GM18508 (cell line): ENCODE data around the gene CDH12.
"Not testable (repeated sequence)": the region's sequence is repeated elsewhere in the genome, so short reads cannot be mapped to it uniquely, and the experiment has no call there.

Source experiments
- ATAC-seq: cut with Tn5 transposase; IDR thresholded peaks from one replicate; pipeline ENCODE4 v1.9.1; 2021; ENCODE audit warnings: moderate number of reproducible peaks; ENCODE audit not compliant: insufficient read depth, unreplicated experiment

The CDH12 gene

DNA sequence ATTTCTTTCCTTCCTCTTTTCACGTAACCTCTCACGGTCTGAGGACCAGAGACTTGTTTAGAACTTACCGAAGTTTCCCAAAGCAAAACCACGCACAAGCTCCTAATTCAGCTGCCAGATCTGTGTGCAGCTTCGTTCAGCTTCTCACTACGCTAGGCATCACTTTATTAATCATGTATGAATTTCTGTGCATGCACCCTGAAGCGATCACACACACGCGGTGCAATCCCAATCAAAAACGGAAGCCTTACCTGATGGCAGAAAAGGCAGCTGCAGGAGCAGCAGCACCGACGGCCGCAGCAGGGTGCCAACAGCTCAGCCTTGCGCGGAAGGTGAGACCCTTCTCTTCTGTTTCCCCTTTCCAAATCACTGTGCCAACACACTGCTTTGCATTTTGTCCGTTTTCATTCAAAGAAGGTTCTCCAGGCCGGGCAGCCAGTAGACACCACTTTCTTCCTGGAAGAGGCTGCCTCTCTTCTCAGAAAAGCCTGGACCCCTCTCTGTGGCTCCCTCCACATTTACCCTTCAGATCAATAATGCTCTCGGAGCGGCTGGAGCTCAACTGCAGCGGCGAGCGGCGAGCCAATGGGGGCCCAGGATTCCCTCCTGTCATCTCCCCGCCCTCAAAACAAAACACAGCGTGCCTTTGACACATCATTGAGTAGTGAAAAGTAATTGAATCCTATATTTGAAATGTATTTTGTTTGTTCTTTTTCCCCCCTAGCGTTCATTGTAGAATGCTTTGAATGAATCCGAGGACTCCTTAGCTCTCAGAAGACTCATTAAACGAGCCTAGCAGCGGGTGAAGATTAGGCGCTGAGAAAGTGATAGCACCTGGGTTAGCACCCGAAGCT lies at the start of gene CDH12:
Gene CDH12, minus strand, starts transcription at position 538 of the 854 bp plus-strand sequence.
- no peak for ATAC-seq

DNA sequence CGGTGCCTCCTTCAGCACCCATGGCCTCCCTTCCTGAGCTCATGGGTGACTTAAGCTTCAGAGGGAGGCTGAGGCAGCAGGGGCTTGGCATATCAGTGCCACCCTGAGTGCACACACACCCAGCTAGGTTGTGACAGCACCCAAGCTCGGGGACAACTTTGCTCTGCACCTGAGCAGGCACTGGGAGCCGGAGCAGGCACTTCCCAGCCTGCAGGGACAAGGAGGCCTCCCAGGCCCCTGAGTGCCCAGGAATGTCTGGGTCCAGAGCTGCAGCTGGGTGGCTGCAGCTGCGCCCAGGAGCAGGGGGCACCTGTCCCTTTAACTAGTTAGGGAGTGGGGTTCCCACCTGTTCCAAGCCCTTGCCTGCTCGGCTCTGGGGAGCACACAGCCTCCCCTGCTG lies 48.7 kb upstream of the CDH12 start:
- no peak for ATAC-seq

DNA sequence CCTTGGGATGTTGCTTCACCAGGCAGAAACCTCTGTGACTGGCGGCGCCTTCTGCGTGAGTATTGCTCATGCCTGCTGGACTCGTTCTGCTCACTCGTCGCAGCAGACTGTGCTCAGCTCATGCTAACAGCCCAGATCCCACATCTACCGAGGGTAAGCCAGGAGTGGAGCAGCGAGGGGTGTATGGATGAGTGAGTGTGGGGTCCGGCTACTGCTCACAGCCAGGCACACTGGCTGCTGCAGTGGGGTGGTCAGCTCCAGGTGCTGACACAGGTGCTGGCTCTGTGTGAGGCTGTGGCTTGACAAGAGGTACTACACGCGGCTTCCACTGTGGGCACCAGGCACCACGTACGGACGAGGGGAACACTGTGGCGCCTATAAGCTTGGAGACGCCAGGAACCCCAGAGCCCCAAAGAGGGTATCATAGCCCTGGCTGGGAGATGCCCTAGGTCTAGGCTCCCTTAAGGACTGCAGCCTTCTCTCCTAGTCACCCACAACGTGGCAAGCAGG lies 47.7 kb upstream of the CDH12 start:
- ATAC-seq: no peak

DNA sequence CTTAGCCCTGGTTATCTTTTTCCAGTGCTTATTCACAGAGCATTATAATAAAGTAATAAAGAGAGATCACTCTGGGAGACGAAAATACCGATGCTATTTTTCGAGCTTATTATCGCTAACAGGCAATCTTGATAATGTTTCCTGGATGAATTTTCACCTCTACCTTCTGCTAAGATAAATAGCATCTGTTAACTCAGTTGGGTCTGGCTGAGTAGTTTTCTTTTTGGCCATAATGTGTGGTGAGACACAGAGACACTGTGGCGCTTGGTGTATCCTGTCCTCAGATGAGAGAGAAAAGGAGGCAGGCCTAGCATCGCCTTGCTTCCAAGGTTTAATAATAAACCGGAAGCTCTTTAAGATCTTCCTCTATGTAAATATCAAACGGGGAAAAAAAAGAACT lies 46.2 kb upstream of the CDH12 start:
- ATAC-seq: no peak

DNA sequence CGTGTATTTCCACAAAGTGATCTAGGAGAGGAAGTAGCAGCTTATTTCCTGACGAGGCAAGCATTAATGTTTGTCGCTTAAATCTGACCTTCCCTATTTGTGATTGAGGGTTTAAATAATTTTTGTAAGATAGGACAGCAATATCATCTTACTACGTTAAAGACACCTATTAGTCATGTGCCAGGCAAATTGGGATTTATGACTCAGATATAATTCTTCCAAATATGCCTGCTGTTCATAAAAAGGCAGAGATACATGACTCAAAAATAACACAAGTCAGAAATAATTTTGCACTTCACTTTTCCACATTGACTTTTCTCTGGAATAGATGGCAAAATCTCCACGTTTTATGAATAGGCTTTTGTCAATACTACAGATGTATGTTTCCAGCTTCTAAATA lies 43.0 kb upstream of the CDH12 start:
- ATAC-seq: no peak

DNA sequence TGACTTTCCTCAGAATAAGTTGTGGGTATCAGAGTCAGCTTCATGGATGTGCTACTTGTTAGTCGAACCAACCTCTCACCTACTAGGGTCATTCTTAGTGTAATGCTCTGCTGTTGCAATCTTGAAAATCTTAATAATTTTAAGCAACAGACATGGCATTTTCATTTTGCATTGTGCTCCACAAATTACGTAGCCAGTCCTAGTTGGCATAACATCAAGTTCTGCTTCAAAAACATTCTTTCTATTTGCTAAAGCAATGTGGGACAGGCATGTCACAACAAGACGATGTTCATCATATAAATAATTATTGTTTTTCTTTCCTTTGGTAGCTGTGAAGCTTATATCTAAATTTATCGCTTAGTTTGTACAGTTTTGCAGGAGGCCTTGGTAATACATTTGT lies 39.3 kb upstream of the CDH12 start:
- ATAC-seq: no peak

DNA sequence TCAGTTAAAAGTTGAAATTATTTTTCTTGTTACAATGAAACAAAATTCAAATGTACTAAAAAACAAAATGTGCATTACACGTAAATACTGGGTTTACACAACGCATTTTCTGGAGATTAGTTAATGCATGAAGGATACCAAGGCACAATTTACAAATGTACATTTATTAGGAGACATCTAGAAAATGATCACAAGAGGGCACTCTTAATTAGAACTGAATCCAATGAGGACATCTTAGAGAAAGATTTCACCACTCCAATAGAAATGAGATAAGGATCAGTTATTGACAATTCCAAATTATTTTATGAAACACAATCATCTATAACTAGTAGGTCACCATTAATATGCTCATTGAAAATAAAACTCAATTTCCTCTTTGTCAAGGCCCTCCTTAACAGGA lies 36.6 kb upstream of the CDH12 start:
- ATAC-seq: no peak

DNA sequence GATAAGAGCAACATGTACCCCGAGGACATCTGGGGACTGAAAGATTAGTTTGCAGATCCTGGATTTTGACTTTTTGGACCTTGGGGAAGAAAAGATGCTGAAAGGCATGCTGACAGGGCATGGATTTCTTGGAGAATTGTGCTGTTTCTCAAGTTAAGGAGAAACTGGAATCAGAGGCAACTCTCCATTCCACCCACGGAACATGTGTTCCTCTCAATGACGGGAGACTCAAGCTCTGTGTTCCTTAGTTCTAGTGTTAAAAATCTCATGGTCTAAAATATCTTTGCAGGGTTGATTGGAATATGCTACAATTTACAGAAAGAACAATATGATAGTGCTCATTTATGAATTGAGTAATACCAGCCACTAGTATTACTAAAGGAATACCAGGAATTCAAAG lies 34.4 kb upstream of the CDH12 start:
- ATAC-seq: no peak

DNA sequence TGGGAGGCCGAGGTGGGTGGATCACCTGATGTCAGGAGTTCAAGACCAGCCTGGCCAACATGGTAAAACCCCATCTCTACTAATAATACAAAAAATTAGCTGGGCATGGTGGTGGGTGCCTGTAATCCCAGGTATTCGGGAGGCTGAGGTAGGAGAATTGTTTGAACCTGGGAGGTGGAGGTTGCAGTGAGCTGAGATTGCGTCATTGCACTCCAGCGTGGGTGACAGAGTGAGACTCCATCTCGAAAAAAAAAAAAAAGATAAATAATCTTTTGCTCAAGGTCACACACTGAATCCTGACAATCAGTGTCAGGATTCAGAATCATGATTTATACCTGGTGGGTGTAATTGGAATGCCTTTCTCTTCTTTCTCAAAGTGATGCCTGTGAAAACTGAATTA lies 5.8 kb upstream of the CDH12 start:
- not testable (repeated sequence) for ATAC-seq

DNA sequence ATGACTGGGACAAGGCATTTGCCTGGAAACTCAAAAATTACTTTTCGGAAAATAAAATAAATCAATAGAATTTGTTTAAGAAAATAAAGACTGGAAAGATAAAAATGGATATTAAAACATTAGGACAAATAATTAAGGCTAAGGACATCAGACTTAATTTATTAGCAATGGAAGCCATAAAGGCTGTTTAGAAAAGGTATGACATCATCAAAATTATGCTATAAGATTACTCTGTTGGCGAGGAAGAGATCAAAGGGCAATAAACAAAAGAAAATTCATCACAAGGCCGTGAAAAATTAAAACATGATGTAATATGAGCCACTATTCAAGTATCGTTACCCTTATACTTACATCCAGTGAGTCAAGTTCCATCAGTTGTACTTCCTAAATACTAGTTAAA lies 2.7 kb upstream of the CDH12 start:
- no peak for ATAC-seq

DNA sequence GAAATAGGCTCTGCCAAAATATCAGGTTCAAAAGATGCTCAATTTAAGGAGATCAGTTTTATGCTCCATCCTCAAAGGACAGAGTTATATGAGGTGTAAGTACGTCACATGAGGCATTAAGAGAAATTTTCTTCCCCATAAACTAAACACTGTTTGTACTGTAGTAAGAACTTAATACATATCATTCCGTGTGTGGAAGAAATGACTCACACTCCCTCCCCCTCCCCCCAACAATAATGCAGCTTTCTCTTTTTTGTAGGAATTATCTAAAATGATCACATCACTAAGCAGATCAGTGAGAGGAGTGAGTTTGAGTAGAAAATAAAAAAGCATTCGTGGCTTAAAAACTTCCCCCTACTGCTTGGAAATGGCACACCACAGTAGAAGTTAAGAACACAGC lies 2.2 kb downstream of the CDH12 start:
- no peak for ATAC-seq

DNA sequence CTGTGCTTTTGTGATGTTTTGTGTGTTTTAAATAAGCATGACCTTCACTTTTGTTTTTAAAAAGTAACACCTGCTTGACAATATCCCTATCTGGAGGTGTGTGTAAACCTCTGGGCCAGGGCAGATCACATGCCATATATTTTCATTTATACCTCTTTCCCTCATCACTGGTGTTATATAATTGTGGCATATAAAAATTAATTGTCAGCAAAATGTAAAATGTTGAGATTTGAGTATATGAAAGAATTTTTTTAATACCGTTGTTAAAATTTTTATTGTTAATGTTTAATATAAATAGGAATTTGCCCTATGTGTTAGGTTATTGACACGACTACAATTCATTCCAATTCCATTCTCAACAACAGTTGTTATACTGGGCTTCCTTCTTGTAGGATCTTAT lies 6.5 kb downstream of the CDH12 start:
- no peak for ATAC-seq

DNA sequence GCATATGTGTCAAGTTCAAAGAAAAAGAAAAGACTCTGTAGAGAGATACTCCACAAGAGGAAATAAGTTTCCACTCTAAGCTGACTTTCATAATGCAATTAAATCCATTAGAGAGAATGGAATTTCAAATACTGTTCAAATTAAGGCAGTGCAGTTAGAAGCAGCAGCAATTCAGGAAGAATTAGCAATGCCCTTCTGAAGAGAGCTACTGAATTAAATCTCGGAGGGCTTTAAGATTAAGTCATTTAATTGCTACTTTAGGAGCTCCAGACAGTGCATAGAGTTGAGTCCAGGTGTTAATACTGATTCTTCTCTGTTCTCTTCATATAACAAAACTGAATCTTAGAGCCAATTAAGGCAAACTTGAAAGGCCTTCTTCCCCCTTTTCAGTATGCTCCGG lies 8.5 kb downstream of the CDH12 start:
- ATAC-seq: no peak

DNA sequence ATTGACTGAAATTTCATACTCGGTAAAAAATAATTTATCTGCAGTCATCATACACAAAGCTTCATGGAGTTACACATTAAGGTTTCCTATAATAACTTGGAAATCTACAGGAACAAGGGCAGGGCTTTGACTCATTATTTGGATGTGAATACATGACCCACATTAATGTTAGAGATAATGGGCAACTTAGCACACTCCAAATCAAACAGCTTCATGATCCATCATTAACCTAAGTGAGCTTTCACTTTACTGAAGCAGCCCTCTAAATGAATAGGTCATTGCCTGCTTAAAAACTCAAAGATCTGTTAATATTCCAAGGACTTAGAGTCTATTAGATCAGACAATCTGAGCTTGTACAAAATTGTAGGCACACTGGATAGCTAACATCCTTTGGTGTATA lies 9.0 kb downstream of the CDH12 start:
- ATAC-seq: no peak

DNA sequence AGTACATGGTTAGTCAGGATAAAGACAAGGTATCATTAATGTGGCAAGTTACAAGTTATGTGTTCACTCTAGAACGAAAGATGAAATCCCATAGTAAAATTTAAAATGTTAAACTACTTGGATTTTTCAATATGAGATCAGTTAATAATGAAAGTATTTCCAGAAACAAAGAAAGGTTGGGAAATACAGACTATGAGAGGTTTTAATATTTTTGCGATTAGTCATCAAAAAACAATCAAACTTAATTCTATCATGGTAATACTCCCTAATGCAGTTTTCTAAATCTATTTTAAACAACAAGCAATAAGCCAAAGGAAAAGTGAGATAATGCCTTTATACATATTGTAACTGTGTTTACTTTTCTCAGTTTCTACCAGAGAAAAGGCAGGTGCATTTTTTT lies 10.6 kb downstream of the CDH12 start:
- no peak for ATAC-seq

DNA sequence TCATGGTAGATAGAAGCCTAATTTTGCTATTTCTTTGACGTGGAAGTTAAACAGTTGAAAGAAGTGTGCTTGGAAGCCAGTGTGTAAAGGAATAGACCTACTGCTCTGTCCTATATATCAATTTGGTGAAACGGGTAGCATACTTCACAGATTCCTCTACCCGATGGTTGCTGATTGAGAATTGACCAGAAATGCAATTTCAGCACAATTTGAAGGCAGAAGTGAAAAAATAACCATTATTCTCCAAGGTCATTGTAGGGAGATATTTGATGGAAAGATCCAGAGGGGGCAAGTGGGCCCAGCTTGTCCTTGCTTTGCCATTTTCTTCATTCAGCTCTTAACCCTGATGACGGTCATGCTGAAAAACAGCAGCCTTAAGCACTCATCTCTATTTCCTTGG lies 15.3 kb downstream of the CDH12 start:
- ATAC-seq: no peak

DNA sequence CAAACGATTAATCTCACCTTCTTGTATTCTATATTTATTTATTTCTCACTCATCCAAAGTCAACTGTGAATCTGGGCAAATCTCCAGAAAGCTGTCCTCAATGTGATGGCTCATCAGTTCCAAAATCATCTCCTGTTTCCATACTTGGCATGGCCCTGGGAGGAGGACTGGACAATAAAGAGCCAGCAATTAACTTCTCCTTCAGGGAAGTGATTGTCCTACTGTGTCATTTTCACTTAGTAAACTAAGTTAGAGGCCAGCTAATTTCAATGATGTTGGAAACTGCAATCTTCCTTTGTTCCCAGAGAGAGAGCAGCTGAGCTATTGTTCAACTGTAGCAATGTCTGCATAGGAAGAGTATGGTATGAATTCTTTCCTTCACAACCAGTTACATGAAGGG lies 17.5 kb downstream of the CDH12 start:
- no peak for ATAC-seq

DNA sequence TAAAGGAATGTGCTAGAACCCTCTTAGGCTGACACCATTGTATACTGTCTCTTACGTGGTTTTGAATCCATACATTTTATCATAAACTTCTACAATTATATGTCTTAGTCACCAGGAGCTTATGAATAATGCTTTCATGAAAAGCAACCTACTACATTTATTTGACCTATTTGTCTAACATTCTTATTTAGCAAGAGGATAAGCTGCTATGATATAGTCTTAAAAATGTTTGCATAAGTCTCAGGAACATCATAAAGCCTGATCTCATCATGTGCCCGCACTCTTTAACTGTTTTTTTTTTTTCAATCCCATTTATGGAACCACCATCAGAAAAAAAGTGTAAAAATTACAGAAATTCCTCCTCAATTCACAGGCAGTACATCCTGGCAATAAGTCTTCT lies 59.7 kb downstream of the CDH12 start:
- ATAC-seq: no peak

DNA sequence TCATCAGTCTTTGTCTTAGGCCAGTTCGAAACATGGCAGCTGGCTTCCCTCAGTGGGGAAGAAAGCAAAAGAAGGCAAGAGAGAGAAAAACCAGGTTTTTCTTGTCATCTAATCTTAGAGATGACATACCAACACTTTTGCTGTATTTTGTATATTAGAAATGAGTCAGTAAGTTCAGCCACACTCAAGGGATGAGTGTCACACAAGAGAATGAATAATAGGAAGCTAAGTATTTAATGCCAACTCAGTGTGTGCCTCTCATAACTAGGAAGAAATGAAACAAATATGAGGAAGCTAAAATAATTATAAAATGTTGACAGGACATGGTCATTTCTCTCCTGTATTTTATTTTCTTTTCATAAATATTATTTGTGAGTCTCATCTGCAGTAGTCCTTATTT lies 65.3 kb downstream of the CDH12 start:
- no peak for ATAC-seq

DNA sequence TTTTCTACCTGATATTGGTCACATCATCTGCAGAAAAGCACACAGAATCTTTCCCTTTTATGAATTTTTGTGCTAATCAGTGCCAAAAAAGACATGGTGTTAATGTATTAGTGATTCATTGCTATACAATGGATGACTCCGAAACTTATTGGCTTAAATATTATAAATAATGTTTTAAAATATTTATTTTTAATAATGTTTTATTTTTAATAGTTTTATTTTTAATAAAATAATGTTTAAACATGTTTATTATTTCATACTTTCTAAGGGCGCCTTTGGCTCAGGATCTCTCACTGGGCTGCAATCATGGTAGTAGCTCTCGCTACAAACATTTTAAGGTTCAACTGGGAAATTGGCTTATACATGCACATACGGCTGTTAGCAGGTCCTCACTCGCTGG lies 65.7 kb downstream of the CDH12 start:
- no peak for ATAC-seq

DNA sequence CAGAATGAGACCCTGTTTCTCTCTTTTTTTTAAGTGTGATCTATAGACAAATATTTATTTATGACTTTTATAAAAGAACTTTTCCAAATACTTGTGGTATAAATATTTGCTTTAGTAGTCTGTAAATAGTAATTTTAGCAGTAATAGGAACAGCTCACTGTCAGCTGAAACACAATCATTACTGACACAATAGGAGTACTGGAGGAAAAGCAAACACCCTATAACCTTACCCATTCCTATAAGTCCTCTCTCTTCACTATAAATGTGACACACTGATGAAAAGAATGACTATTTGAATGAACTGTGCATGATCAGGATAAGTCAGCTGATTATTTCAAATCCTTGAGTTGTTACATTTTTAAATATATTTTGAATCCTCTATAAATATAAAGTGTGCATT lies 72.4 kb downstream of the CDH12 start:
- no peak for ATAC-seq

DNA sequence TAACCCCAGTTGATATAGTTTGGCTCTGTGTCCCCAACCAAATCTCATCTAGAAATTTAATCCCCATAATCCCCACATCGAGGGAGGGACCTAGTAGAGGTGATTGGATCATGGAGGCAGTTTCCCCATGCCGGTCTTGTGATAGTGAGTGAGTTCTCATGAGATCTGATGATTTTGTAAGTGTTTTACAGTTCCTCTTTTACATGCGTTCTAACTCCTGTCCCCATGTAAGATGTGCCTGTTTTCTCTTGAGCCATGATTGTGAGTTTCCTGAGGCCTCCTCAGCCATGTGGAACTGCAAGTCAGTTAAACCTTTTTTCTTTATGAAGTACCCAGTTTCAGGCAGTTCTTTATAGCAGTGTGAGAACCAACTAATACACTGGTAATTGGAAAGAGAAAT lies 73.6 kb downstream of the CDH12 start:
- no peak for ATAC-seq
